ENCODE data around the gene BBS12. TPM values are rescaled to one million over a fixed set of nuclear protein-coding genes. Genes with fewer than 3 reads are reported as not detected.

Gene BBS12
- total RNA-seq, 1 experiment from 2014 or later, result 1.5 TPM

GRCh38 chr4:122749704-122750454 lies 17.4 kb downstream of the BBS12 start:
- intact Hi-C loops (cut with micrococcal nuclease; ENCODE audit: unreplicated experiment), result no loop called here
- POLR2A ChIA-PET, result no interaction called here

GRCh38 chr4:122755675-122756074 lies 23.2 kb downstream of the BBS12 start:
- POLR2A ChIA-PET, result interaction anchor here (0.9 kb wide), 1 partner anchor 22 kb away, joined by 3 read pairs; no protein-coding TSS in a partner anchor
- H3K27me3 ChIP-seq (ENCODE audit: control insufficient read depth, insufficient read depth, low read length), result no peaks in the 10 kb centered on the region
- intact Hi-C loops (cut with micrococcal nuclease; ENCODE audit: unreplicated experiment), result loop anchor here (5.0 kb wide), 2 partner anchors 72 to 157 kb away; partner anchors contain the start of gene FGF2

More at GRCh38 chr4:122749704-122750454, 17.4 kb downstream of the BBS12 start:
- Histone ChIP-seq H3K4me3 (ENCODE audit: low read depth in 2 of 2, low read length in 2 of 2) (no peak overlapping the region), H3K27ac (ENCODE audit: low read length) (no peak overlapping the region), H3K27me3 (ENCODE audit: control insufficient read depth, insufficient read depth, low read length) (no peaks in the 10 kb centered on the region), H3K9me3 (ENCODE audit: control insufficient read depth, insufficient read depth, low read depth, low read length) (no peaks in the 10 kb centered on the region), H3K4me1 (ENCODE audit: control insufficient read depth, insufficient read depth, low read length) (no peaks in the 10 kb centered on the region), H3K36me3 (ENCODE audit: control insufficient read depth, insufficient read depth, low read length) (no peaks in the 10 kb centered on the region)
- ATAC-seq (no peak), DNase-seq (ENCODE audit: low read depth, low spot score) (no peak)
- no TSS peak for BruUV-seq (replicated peaks)
- no peak for TF ChIP-seq CTCF (IDR thresholded peaks at IDR 0.05)
- TF ChIP-seq SIN3A (IDR thresholded peaks at IDR 0.05; ENCODE audit: borderline replicate concordance, insufficient read depth, low read depth, low read length), result no peak
- no peak for TF ChIP-seq REST (IDR thresholded peaks at IDR 0.05; ENCODE audit: insufficient read depth in 1 of 2, low read depth in 2 of 2, low read length in 1 of 2)
- no peak for TF ChIP-seq TCF7L2 (IDR thresholded peaks at IDR 0.05; ENCODE audit: low read depth, low read length)
- no peak for TF ChIP-seq POLR2AphosphoS5 (IDR thresholded peaks at IDR 0.05; ENCODE audit: low read depth, low read length)
- CTCF ChIA-PET, result no interaction called here
- in situ Hi-C loops (cut with HindIII; ENCODE audit: low pct_unique_long_range_greater_than_20kb, low sequenced_read_pairs), result no loop called here

More at GRCh38 chr4:122755675-122756074, 23.2 kb downstream of the BBS12 start:
- ATAC-seq (no peak), DNase-seq (ENCODE audit: low read depth, low spot score) (no peak)
- H3K4me3 ChIP-seq (ENCODE audit: low read depth in 2 of 2, low read length in 2 of 2), result no peak overlapping the region
- CTCF ChIA-PET, result interaction anchor here (0.8 to 1.3 kb wide), 2 partner anchors 156 to 159 kb away, joined by 3 to 6 read pairs; no protein-coding TSS in a partner anchor
- TF ChIP-seq TCF7L2 (IDR thresholded peaks at IDR 0.05; ENCODE audit: low read depth, low read length) (no peak), REST (IDR thresholded peaks at IDR 0.05; ENCODE audit: insufficient read depth in 1 of 2, low read depth in 2 of 2, low read length in 1 of 2) (no peak)
- in situ Hi-C loops (cut with HindIII; ENCODE audit: low pct_unique_long_range_greater_than_20kb, low sequenced_read_pairs), result no loop called here
- no peaks in the 10 kb centered on the region for H3K36me3 ChIP-seq (ENCODE audit: control insufficient read depth, insufficient read depth, low read length)
- peaks cover 13% of the 10 kb centered on the region for H3K4me1 ChIP-seq (ENCODE audit: control insufficient read depth, insufficient read depth, low read length)
- no peaks in the 10 kb centered on the region for H3K9me3 ChIP-seq (ENCODE audit: control insufficient read depth, insufficient read depth, low read depth, low read length)
- no TSS peak for BruUV-seq (replicated peaks)
- no peak overlapping the region for H3K27ac ChIP-seq (ENCODE audit: low read length)

Data from Panc1 (cell line).